ENCODE results near the gene NEUROD2.

DNA sequence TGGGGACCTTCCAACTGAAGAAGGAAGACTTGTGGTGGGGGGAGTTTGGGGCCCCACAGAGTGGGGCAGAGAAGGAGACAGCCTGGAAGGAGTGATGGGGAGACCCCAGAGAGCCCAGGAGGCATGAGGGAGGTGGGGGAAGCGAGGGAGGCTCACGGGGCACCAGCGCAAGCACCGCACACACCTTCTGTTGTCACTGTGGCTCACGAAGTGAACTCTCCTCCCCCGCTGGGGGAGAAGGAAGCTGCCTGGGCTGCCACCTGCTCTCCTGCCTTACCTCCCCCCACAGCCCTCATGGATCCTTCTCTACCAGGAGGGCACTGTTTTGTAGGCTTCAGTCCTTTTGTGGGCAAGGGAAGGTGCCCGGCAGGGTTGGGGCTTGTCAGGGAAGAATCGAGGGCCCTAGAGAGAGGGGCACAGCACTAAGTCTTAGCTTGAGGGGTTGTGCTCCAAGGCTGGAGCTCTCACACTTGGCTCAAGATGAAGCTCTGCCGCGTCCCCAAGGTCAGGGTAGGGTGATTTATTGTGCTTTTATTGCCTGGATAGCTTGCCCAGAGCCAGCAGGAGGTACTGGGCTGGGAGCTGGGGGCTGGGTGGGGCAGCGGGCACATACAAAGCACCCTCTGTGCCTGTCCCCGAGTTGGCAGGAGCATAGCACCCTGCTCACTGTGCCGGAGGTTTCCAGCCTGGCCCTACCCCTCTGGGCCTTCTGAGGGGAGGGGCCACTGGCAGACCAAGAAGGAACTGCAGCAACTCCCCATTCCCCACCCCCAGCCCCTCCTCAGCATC lies 24.6 kb upstream of the NEUROD2 start:
- TF ChIP-seq JUND (IDR thresholded peaks at IDR 0.05) (no peak), TAF1 (conservative IDR thresholded peaks at IDR 0.05) (no peak)
- TF ChIP-seq, protein P1, sequence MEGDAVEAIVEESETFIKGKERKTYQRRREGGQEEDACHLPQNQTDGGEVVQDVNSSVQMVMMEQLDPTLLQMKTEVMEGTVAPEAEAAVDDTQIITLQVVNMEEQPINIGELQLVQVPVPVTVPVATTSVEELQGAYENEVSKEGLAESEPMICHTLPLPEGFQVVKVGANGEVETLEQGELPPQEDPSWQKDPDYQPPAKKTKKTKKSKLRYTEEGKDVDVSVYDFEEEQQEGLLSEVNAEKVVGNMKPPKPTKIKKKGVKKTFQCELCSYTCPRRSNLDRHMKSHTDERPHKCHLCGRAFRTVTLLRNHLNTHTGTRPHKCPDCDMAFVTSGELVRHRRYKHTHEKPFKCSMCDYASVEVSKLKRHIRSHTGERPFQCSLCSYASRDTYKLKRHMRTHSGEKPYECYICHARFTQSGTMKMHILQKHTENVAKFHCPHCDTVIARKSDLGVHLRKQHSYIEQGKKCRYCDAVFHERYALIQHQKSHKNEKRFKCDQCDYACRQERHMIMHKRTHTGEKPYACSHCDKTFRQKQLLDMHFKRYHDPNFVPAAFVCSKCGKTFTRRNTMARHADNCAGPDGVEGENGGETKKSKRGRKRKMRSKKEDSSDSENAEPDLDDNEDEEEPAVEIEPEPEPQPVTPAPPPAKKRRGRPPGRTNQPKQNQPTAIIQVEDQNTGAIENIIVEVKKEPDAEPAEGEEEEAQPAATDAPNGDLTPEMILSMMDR (IDR thresholded peaks at IDR 0.05; ENCODE audit: low read depth, low read length, missing input control), result no peak

Data from liver (tissue), 3 donors.